ENCODE results near the gene MCEMP1. TPM values are rescaled to one million over a fixed set of nuclear protein-coding genes. Genes with fewer than 3 reads are reported as not detected.

MCEMP1 gene
- total RNA-seq, 1 donor from 2014 or later: not detected

DNA sequence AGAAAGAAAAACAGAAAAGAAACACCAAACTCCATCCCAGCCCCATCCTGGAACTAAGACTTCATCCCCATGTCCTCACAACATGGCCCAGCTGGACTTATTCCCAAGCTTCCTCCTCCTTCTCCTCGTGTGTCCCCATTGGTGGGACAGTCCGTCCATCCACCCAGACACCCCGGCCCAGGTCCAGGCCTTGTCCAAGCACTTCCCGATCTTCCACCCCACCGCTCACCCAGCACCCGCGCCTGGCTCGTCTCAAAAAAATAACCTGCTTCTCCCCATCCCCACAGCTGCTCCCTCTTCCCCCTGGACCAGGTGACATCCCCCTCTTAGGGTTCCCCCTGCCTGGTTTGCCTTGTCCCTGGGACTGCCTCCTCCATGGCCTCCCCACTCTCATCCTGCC lies 26.4 kb downstream of the MCEMP1 start:
- Mint-ChIP-seq H3K4me3 (no peak overlapping the region), H3K27ac (no peak overlapping the region), H3K4me1 (no peaks in the 10 kb centered on the region), H3K36me3 (no peaks in the 10 kb centered on the region), H3K27me3 (ENCODE audit: insufficient read depth, low read depth) (peaks cover 9% of the 10 kb centered on the region), H3K9me3 (no peaks in the 10 kb centered on the region)
- no peaks in the 10 kb centered on the region for H3K9me3 ChIP-seq (ENCODE audit: low read depth)
- no peaks in the 10 kb centered on the region for H3F3A ChIP-seq (ENCODE audit: low read depth)
- H3K27me3 ChIP-seq: peaks cover 20% of the 10 kb centered on the region
- no peaks in the 10 kb centered on the region for H3K36me3 ChIP-seq
- no peak overlapping the region for H3K4me3 ChIP-seq
- no peak overlapping the region for H3K9ac ChIP-seq
- H3K4me1 ChIP-seq: no peaks in the 10 kb centered on the region
- no peak overlapping the region for H2AFZ ChIP-seq (replicated peaks)
- no peaks in the 10 kb centered on the region for H3K79me2 ChIP-seq (ENCODE audit: low read depth)
- DNase-seq (ENCODE audit: low spot score): no peak
- no peak overlapping the region for H3K27ac ChIP-seq
- H4K20me1 ChIP-seq (ENCODE audit: low read depth): no peaks in the 10 kb centered on the region
- no peak overlapping the region for H3K4me2 ChIP-seq
- no peak for TF ChIP-seq EZH2phosphoT487 (IDR thresholded peaks at IDR 0.05)
- no peak for TF ChIP-seq EZH2 (IDR thresholded peaks at IDR 0.05)
- TF ChIP-seq, protein P1, sequence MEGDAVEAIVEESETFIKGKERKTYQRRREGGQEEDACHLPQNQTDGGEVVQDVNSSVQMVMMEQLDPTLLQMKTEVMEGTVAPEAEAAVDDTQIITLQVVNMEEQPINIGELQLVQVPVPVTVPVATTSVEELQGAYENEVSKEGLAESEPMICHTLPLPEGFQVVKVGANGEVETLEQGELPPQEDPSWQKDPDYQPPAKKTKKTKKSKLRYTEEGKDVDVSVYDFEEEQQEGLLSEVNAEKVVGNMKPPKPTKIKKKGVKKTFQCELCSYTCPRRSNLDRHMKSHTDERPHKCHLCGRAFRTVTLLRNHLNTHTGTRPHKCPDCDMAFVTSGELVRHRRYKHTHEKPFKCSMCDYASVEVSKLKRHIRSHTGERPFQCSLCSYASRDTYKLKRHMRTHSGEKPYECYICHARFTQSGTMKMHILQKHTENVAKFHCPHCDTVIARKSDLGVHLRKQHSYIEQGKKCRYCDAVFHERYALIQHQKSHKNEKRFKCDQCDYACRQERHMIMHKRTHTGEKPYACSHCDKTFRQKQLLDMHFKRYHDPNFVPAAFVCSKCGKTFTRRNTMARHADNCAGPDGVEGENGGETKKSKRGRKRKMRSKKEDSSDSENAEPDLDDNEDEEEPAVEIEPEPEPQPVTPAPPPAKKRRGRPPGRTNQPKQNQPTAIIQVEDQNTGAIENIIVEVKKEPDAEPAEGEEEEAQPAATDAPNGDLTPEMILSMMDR (IDR thresholded peaks at IDR 0.05): no peak

DNA sequence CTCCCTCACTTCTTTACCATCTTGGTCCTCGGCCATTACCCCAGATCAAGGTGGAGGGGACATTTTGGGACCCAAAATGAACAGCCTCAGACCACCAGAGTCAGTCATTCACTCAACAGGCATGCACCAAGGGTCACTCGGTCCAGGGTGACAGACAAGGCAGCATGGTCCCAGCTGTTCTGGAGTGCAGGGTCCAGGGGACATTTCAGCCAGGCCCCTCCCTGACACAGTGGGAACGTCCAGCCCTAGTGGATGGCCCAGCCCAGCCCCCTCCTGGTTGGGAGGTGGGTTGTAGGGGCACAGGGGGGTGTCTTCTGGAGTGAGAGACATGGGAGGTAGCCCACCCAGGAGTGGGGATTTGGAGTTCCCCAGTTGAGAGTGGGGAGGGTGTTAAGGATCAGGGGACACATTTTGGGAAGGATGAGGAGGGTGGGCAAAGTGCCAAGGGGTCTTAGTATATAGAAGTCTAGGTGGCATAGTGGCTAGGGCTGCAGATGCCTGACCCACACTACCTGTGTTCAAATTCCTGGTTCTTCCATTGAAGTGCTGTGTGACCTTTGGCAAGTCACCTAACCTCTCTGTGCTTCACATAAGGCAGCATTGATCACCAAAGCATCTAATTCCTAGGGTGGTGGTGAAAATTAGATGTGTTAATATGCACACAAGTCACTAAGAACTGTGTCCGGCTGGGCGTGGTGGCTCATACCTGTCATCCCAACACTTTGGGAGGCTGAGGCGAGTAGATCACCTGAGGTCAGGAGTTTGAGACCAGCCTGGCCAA lies 27.6 kb downstream of the MCEMP1 start:
- H3K9me3 Mint-ChIP-seq: no peaks in the 10 kb centered on the region

DNA sequence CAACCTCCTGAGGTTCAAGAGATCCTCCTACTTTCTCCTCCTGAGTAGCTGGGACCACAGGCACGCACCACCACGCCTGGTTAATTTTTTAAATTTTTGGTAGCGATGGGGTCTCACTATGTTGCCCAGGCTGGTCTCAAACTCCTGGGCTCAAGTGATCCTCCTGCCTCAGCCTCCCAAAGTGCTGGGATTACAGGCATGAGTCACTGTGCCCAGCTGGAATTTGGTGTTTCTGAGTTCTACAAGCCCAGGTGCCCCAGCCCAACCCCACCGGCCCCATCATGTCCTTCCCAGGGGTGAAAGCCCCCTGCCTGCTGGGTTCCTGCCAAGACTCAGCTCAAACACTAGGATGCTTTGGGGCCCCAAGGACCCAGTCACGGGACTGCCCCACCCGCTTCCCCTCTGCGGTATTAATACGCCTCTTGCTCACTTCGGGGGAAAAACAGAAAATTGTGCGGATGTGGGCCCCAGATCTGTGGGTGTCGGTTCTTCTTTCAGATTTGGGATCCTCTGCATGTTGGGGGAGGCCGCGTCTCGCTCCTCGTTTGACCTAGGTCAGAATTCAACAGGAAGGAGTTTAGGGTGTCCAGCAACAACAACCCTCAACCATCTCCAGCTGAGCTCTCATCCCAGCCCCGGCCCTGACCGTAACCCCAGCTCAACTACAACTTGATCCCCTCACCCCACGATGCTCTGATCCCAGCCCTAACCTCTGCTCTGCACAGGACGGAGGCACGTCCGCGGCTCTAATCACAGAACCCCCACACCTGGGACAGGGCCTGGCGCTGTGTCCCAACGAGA lies 28.7 kb downstream of the MCEMP1 start:
- no peak overlapping the region for H2AFZ ChIP-seq (replicated peaks)
- H3K4me1 Mint-ChIP-seq: no peaks in the 10 kb centered on the region
- no peaks in the 10 kb centered on the region for H3K9me3 Mint-ChIP-seq
- no peak overlapping the region for H3K4me3 Mint-ChIP-seq
- no peak overlapping the region for H3K9ac ChIP-seq
- H3K27me3 Mint-ChIP-seq (ENCODE audit: insufficient read depth, low read depth): peaks cover 10% of the 10 kb centered on the region
- no peaks in the 10 kb centered on the region for H3K79me2 ChIP-seq (ENCODE audit: low read depth)
- H3K9me3 ChIP-seq (ENCODE audit: low read depth): no peaks in the 10 kb centered on the region
- no peak overlapping the region for H3K4me2 ChIP-seq
- DNase-seq (ENCODE audit: low spot score): no peak
- TF ChIP-seq, protein P1 (IDR thresholded peaks at IDR 0.05): no peak
- no peak for TF ChIP-seq EZH2 (IDR thresholded peaks at IDR 0.05)
- TF ChIP-seq EZH2phosphoT487 (IDR thresholded peaks at IDR 0.05): no peak
- H3K27ac ChIP-seq: no peak overlapping the region
- H3K4me1 ChIP-seq: no peaks in the 10 kb centered on the region
- H3K27me3 ChIP-seq: no peaks in the 10 kb centered on the region
- no peaks in the 10 kb centered on the region for H3K36me3 ChIP-seq
- no peaks in the 10 kb centered on the region for H4K20me1 ChIP-seq (ENCODE audit: low read depth)
- no peak overlapping the region for H3K4me3 ChIP-seq
- no peak overlapping the region for H3K27ac Mint-ChIP-seq
- no peaks in the 10 kb centered on the region for H3K36me3 Mint-ChIP-seq
- H3F3A ChIP-seq (ENCODE audit: low read depth): no peaks in the 10 kb centered on the region

More for the DNA sequence above, 27.6 kb downstream of the MCEMP1 start:
- no peak overlapping the region for H3K9ac ChIP-seq
- H3K36me3 Mint-ChIP-seq: no peaks in the 10 kb centered on the region
- no peaks in the 10 kb centered on the region for H3K4me1 Mint-ChIP-seq
- no peak for DNase-seq (ENCODE audit: low spot score)
- no peak for TF ChIP-seq EZH2phosphoT487 (IDR thresholded peaks at IDR 0.05)
- no peak for TF ChIP-seq EZH2 (IDR thresholded peaks at IDR 0.05)
- TF ChIP-seq, protein P1 (IDR thresholded peaks at IDR 0.05): no peak
- no peak overlapping the region for H2AFZ ChIP-seq (replicated peaks)
- peaks cover 8% of the 10 kb centered on the region for H3K27me3 ChIP-seq
- H3K27me3 Mint-ChIP-seq (ENCODE audit: insufficient read depth, low read depth): peaks cover 9% of the 10 kb centered on the region
- H3K27ac Mint-ChIP-seq: no peak overlapping the region
- H3K4me1 ChIP-seq: no peaks in the 10 kb centered on the region
- no peaks in the 10 kb centered on the region for H3K79me2 ChIP-seq (ENCODE audit: low read depth)
- H3K4me2 ChIP-seq: no peak overlapping the region
- H3K27ac ChIP-seq: no peak overlapping the region
- no peaks in the 10 kb centered on the region for H4K20me1 ChIP-seq (ENCODE audit: low read depth)
- H3K9me3 ChIP-seq (ENCODE audit: low read depth): no peaks in the 10 kb centered on the region
- no peaks in the 10 kb centered on the region for H3F3A ChIP-seq (ENCODE audit: low read depth)
- no peak overlapping the region for H3K4me3 Mint-ChIP-seq
- no peaks in the 10 kb centered on the region for H3K36me3 ChIP-seq
- H3K4me3 ChIP-seq: no peak overlapping the region

Data from neural progenitor cell (in vitro differentiated cells).